HG03457 (cell line): ENCODE results near the gene SLC12A9.

Source experiments
- ATAC-seq: cut with Tn5 transposase; IDR thresholded peaks from one replicate; pipeline ENCODE4 v1.9.1; 2021; ENCODE audit warnings: moderate number of reproducible peaks; ENCODE audit not compliant: unreplicated experiment

Gene SLC12A9

DNA sequence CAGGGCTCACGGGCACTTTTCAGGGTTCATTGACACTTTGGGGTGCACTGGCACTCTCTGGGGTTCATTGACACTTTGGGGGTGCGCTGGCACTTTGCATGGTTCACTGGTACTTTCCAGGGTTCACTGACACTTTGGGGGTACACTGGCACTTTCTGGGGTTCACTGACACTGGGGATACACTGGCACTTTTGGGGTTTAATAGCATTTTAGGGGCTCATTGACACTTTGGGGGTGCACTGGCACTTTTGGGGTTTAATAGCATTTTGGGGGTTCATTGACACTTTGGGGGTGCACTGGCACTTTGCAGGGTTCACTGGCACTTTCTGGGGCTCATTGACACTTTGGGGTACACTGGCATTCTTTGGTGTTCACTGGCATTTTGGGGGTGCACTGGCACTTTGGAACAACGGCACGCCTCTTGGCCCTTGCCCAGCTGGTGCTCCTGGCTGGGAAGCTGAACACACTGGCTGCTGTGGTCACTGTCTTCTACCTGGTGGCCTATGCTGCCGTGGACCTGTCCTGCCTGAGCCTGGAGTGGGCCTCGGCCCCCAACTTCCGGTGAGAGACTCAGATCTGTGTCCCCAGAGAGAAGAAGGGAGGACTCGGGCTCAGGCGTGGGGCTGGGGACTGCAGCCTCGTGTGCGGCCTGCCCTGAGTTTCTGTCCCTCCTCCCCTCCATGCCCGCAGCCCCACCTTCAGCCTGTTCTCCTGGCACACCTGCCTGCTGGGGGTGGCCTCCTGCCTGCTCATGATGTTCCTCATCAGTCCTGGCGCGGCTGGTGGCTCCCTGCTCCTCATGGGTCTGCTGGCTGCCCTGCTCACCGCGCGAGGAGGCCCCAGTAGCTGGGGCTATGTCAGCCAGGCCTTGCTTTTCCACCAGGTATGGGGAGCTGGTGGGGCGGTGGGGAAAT lies 8.4 kb downstream of the SLC12A9 start:
- ATAC-seq = no peak

DNA sequence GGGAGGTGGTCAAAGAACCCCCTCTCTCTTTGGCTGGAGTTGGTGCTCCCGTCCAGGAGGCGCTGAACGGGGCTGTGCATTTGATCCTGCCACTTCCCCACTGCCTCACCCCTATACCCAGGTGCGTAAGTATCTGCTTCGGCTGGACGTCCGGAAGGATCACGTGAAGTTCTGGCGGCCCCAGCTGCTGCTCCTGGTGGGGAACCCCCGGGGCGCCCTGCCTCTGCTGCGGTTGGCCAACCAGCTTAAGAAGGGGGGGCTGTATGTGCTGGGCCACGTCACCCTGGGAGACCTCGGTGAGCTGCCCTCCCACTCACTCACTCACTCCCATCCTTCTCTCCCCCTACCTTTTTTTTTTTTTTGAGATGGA lies 9.1 kb downstream of the SLC12A9 start:
- no peak for ATAC-seq

DNA sequence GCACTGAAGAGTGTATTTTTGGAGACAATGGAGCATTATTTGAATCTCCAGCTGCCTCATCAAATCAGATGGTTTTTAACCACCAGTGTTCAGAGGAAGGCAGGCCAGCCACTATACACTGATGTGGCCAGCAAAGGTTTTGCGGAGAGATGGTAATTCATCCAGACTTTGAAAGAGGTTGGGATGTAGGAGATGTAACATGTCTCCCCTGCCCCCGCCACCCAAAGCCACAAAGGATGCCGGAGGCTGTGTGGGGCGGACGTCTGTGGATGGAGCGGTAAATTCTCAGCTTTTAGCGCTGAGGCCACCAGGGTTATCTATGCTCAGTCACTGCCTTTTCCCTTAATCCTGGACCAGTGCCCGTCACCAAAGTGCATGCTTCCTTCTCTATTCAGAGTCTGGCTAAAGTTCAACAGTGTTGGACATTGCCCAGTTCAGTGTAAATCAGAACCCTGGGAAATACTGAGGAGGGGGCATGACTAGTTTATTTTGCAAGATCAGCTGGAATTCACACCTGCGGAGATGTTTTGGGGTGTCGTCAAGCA lies 11.0 kb downstream of the SLC12A9 start:
- ATAC-seq = no peak

DNA sequence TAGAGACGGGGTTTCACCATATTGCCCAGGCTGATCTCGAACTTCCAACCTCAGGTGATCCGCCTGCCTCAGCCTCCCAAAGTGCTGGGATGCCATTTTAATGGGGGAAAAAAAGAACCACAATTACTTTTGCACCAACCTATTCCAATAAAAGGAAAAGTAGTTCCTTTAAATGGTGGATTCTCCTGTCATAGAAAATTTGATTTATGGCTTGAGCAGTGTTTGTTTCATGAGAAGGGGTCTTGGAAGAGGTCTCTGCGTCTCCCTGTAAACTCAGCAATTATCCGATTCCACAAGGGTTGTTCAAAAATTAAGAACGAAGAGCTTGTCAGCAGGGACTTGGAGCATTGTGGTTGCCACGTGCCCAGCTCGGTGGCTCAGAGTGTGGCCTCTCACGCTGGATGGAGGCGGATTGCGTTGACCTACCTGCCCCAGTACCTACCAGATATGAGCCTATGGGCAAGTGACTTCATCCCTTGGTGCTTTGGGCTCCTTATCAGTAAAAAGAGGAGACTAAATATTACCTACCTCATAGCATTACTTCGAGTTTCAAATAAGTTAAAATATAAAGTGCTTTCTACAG lies 11.8 kb downstream of the SLC12A9 start:
- no peak for ATAC-seq

DNA sequence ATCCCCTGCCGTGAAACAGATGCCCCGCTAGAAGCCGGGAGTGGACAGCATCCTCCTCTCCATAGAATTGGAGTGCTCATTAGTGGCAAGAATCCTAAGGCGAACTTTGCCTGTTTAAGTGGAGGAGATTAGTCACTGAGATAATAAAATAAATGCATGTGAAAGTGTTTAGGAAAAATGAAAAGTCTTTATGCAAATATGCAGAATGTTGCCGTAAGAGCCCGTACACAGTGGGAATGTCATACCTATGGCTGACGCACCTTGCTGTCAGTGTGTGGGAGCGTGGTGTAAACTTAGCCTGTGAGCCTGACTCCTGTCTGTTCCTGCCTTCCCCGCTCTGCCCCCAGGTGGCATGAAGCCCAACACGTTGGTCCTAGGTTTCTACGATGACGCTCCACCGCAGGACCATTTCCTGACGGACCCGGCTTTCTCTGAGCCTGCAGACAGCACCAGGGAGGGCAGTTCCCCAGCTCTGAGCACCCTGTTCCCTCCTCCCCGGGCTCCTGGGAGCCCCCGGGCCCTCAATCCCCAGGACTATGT lies 12.9 kb downstream of the SLC12A9 start:
- ATAC-seq = no peak

DNA sequence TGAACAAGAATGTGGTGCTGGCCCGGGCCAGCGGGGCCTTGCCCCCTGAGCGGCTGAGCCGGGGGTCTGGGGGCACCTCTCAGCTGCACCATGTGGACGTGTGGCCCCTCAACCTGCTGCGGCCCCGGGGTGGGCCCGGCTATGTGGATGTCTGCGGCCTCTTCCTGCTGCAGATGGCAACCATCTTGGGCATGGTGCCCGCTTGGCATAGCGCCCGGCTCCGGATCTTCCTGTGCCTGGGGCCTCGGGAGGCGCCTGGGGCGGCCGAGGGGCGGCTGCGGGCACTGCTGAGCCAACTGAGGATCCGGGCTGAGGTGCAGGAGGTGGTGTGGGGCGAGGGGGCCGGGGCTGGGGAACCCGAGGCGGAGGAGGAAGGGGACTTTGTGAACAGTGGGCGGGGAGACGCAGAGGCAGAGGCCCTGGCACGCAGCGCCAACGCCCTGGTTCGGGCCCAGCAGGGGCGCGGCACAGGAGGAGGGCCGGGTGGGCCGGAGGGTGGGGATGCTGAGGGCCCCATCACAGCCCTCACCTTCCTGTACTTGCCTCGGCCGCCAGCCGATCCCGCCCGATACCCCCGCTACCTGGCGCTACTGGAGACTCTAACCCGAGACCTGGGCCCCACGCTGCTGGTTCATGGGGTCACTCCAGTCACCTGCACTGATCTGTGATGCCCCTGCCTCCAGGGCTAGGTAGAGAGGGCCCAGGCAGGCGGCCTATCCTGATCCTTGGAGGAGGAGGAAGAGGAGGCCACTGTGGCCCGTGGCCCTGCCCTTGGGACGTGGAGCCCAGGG lies 13.6 kb downstream of the SLC12A9 start:
- no peak for ATAC-seq

DNA sequence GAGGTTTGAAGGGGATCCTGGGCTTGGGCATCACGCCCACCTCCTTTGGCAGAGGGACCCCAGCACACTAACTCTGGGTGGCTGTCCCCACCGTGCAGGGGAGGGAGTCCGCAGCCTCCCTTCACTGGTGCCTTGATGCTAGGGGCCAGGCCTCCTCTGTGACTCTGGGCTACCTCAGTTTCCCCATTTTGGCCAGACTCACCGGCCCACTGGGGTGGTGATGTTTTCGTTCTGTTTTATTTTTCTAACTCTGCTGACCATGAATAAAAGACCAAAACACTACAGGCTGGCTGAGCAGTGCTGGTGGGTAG lies 14.2 kb downstream of the SLC12A9 start:
- ATAC-seq = no peak

DNA sequence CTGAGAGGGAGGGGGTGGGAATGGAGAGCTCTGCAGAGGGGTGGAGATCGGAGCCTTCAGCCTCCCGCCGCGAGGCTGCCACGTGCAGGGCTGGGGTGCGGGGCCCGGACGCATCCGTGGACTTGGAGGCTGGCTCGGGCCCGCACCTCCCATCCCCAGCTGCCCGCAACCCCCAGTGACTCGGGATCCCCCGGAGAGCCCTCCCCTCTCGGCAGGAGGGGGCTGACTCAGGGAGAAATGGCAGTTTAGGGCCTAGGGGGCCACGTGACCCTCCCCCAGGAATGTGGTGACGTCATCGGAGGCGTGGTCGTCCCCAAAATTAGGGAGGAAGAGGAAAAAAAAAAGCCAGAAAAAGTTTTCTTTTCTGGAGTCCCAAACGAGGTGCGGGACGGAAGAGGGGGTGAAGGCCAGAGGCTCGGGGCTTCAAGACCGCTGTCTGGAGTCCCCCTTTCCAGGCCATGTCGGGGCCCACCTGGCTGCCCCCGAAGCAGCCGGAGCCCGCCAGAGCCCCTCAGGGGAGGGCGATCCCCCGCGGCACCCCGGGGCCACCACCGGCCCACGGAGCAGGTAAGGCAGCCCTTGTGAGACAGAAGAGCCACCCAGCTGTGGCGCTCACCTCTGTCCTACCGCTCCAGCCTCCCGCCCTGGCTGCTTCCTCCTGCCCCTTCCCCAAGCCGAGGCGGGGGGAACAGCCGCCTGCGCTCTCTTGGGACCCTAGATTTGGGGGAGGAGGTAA lies 14.7 kb downstream of the SLC12A9 start, which contains the start of gene TRIP6:
Gene TRIP6 (plus strand): TSS at position 348 of the 736 bp plus-strand sequence. CDS start 111 bp downstream, at position 459.
- no peak for ATAC-seq

DNA sequence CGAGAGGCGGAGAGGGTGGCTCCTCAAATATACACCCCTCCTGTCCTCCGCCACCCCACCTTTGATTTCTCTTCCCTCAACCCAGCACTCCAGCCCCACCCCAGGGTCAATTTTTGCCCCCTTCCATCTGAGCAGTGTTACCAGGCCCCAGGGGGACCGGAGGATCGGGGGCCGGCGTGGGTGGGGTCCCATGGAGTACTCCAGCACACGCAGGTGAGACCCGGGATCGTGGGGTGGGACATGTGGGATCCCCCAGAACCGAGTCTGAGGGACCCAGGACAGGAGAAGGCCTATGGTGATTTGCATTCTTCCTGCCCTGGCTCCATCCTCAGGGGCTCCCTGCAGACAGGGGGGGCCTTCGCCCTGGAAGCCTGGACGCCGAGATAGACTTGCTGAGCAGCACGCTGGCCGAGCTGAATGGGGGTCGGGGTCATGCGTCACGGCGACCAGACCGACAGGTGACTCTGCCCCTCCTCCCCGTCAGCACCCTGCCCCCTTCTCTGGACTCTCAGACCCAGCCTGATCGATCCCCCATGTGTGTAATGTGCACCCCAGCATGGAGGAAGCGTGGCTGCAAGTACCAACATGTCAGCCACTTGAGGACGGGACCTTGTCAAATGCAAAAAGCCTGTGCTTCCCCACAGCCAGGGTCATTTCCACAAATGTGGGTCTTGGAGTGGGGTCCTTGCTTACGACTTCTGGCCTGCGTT lies 15.4 kb downstream of the SLC12A9 start:
- ATAC-seq = no peak

DNA sequence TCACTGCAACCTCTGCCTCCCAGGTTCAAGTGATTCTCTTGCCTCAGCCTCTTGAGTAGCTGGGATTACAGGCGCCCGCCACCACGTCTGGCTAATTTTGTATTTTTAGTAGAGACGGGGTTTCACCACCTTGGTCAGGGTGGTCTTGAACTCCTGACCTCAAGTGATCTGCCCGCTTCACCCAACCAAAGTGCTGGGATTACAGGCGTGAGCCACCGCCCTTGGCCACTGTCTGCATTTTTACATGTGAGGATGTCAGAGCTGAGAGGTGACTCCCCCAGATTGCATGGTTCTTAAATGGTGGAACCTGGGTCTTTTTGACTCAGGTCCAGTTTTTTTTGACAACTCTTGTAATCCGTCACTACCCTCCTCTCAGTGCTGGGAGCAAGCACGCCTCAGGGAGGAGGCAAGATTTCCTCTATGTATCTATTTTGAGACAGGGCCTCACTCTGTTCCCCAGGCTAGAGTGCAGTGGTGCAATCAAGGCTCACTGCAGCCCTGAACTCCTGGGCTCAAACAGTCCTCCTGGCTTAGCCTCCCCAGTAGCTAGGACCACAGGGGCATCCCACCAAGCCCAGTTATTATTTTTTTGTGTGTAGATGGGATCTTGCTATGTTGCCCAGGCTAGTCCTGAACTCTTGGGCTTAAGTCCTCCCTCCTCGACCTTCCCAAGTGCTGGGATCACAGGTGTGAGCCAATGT lies 21.2 kb downstream of the SLC12A9 start:
- no peak for ATAC-seq

DNA sequence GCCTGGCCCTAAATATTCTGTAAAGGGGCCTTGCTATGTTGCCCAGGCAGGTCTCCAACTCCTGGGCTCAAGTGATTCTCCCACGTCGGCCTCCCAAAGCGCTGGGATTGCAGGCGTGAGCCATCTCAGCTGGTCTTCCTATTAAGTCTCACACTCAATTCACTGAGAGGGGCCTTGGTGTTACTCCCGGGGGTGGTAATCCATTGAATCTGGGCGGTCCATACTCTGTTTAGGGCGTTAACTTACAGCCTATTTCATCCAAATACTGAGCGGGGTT lies 21.7 kb downstream of the SLC12A9 start:
- ATAC-seq = no peak

DNA sequence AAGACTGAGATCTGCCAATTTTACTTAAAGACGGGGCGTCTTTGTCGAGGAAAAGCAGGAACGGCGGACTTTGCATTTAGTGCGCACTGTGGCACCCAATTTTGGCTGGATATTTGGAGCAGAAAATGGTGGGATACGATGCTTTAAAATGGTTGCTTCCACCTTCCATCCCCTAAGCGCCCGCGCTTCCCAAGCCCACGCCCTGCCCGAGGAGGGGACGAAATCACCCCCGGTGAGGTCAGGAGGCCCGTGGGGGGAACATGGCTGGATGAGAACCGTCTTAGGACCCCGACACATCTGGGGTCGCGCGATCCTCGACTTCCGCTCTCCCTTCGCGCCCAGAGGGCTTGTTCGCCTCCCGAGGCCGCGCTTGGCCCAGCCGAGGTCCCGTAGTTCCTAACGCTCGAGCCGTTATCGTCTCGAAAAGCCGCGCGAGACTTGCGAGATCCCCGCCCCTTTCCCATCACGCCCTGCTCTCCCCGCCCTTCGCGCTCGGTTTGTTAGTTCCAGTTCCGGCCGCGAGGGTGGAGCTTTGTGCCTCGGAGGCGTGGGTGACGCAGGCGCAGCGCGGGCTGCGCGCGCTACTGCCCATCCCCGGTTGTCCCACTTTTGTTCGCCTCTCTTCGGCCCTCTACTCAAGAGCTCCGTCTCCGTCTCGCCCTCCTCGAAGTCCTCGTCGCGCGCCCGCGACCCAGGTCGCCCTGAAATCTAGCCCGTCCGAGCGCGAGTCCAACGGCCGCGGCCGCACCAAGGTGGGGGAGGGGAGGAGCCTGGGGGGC lies 22.3 kb downstream of the SLC12A9 start, which contains the start of gene SRRT:
Gene SRRT (plus strand): TSS at position 527 of the 779 bp plus-strand sequence. CDS start 488 bp downstream, outside the sequence.
- ATAC-seq = peak; percentile 73

DNA sequence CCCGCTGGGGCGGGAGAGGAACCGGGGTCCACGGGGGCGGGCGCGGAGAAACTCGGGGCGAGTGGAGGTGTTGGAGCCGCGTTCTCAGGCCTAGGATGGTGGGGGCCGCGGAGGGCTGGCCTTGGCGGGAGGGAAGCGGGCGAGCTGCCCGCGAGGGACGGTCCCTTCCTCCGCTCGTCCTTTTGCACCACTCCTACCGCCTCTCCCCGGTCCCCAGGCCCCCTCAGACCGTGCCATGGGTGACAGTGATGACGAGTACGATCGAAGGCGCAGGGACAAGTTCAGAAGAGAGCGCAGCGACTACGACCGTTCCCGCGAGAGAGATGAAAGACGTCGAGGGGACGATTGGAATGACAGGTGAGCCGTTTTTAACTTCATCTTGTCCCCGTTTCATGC lies 22.8 kb downstream of the SLC12A9 start:
- ATAC-seq = peak; percentile 13

DNA sequence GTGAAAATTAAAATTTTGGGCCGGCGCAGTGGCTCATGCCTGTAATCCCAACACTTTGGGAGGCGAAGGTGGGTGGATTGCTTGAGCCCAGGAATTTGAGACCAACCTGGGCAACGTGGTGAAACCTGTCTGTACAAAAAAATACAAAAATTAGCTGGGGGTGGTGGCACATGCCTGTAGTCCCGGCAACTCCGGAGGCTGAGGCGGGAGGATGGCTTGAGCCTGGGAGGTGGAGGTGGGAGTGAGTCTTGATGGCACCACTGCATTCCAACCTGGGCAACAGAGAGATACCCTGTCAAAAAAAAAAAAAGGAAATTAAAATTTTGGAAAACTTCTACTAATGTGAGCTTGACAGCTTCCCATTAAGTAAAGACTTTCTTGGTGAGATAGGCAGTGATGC lies 25.5 kb downstream of the SLC12A9 start:
- ATAC-seq = no peak

DNA sequence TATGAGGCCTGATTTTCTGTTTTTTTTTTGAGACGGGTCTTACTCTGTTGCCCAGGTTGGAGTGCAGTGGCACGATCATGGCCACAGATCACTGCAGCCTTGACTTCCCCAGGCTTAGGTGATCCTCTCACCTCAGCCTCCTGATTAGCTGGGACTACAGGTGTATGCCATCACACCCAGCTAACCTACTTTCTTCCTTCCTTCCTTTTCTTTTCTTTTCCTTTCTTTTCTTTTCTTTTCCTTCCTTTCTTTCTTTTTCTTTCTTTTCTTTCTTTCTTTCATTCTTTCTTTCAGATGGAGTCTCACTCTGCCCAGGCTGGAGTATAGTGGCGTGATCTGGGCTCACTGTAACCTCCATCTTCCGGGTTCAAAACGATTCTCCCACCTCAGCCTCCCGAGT lies 26.2 kb downstream of the SLC12A9 start:
- ATAC-seq = no peak

DNA sequence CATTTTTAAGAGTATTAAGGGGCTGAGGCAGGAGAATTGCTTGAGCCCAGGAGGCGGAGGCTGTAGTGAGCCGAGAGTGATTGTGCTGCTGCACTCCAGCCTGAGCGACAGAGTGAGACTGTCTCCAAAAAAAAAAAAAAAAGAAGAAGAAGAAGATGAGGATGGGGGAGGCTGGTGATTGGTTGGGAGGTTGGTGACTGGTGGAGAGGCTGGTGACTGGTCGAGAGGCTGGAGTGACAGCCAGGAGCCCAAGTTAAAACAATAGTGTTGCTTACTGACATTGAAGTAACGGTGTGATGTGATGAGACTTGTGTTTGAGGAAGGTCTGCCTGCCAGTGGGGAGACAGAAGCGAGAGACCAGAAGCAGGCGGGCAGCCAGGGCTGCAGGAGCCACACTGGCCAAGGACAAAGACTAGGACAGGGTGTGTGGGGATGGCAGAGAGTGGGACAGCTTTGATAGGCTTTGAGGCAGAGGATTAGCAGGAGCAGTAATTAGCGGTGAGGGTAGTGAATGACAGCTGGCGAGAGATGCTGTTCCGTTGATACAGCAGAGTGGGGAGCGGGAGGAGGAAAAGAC lies 27.3 kb downstream of the SLC12A9 start:
- no peak for ATAC-seq

DNA sequence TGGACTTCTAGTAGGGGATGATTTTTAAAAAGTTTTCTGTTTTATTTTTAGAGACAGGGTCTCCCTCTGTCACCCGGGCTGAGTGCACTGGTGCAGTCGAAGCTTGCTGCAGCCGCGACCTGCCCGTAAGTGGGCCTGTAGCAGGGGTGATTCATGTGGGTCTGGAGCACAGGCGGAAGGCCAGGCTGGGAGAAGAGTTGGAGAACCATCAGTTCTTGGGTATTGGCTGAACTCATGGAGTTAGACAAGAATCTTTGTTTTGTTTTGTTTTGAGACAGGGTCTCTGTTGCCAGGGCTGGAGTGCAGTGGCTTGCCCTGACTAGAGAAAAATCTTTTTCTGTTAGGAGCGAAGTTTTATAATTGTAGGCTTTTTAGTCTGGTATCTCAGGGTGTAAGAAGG lies 28.1 kb downstream of the SLC12A9 start:
- no peak for ATAC-seq

DNA sequence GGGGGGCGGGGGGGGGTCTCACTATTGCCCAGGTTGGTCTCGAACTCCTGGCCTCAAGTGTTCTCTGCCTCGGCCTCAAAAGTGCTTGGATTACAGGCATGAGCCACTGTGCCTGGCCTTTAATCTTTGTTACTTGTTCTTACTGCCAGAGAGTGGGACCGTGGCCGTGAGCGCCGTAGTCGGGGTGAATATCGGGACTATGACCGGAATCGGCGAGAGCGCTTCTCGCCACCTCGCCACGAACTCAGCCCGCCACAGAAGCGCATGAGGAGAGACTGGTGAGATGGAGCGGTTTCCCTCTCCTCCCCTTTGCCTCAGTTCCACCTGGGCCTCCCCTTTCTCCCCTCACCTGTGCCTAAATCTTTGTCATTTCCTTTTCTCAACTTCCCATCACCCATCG lies 28.6 kb downstream of the SLC12A9 start:
- ATAC-seq = no peak
